ENCODE measurements around the gene ANKRD53.

The ANKRD53 gene

DNA sequence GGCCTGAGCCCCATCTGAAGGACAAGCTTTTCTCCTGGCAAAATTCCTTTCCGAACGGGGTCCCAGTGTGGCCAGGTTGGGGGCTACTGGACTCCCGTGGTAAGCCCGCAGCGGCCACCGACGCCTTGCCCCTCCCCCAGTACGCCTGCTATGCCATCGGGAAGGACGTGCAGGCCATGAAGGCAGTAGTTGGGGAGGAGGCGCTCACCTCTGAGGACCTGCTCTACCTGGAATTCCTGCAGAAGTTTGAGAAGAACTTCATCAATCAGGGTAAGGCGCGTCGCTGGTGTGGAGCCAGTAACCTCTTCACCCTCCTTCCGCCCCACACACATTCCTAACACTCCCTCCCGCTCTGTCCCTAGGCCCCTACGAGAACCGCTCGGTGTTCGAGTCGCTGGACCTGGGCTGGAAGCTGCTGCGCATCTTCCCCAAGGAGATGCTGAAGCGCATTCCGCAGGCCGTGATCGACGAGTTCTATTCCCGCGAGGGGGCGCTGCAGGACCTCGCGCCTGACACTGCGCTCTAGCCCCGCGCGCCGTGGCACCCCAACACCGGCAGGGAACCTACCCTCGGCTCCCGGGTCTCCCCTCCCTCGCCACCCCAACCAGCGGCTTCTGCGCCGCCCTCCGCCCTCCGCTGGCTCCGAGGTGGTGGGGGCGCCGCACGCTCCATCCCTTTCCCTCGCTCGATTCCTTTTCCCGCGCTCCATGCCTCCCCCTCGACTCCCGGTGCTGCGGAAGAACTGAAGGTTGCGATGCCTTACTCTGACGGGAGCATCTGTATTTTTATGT lies 13.6 kb upstream of the ANKRD53 start:
- TF ChIP-seq FOXP2 (optimal IDR thresholded peaks at IDR 0.05; ENCODE audit: borderline replicate concordance, extremely low read depth, extremely low read length, insufficient read depth) (no peak), TAF1 (IDR thresholded peaks at IDR 0.05; ENCODE audit: borderline replicate concordance, insufficient read depth, low read length) (no peak), REST (IDR thresholded peaks at IDR 0.05; ENCODE audit: insufficient read depth in 1 of 2, low read depth in 2 of 2, low read length in 2 of 2) (no peak), POLR2AphosphoS5 (IDR thresholded peaks at IDR 0.05; ENCODE audit: low read depth, low read length) (no peak), SIN3A (IDR thresholded peaks at IDR 0.05; ENCODE audit: borderline replicate concordance, insufficient read depth, low read length) (no peak)

GRCh38 chr2:70965506-70965905 lies 12.9 kb upstream of the ANKRD53 start:
- TF ChIP-seq TAF1 (IDR thresholded peaks at IDR 0.05; ENCODE audit: borderline replicate concordance, insufficient read depth, low read length) (no peak), FOXP2 (optimal IDR thresholded peaks at IDR 0.05; ENCODE audit: borderline replicate concordance, extremely low read depth, extremely low read length, insufficient read depth) (no peak), POLR2AphosphoS5 (IDR thresholded peaks at IDR 0.05; ENCODE audit: low read depth, low read length) (no peak), SIN3A (IDR thresholded peaks at IDR 0.05; ENCODE audit: borderline replicate concordance, insufficient read depth, low read length) (no peak), REST (IDR thresholded peaks at IDR 0.05; ENCODE audit: insufficient read depth in 1 of 2, low read depth in 2 of 2, low read length in 2 of 2) (no peak)

GRCh38 chr2:70966681-70967080 lies 11.7 kb upstream of the ANKRD53 start:
- TF ChIP-seq POLR2AphosphoS5 (IDR thresholded peaks at IDR 0.05; ENCODE audit: low read depth, low read length) = no peak
- TF ChIP-seq SIN3A (IDR thresholded peaks at IDR 0.05; ENCODE audit: borderline replicate concordance, insufficient read depth, low read length) = no peak
- TF ChIP-seq TAF1 (IDR thresholded peaks at IDR 0.05; ENCODE audit: borderline replicate concordance, insufficient read depth, low read length) = no peak
- TF ChIP-seq FOXP2 (optimal IDR thresholded peaks at IDR 0.05; ENCODE audit: borderline replicate concordance, extremely low read depth, extremely low read length, insufficient read depth) = no peak
- TF ChIP-seq REST (IDR thresholded peaks at IDR 0.05; ENCODE audit: insufficient read depth in 1 of 2, low read depth in 2 of 2, low read length in 2 of 2) = no peak

- TF ChIP-seq TAF1 (IDR thresholded peaks at IDR 0.05; ENCODE audit: borderline replicate concordance, insufficient read depth, low read length) = no peak
- TF ChIP-seq POLR2AphosphoS5 (IDR thresholded peaks at IDR 0.05; ENCODE audit: low read depth, low read length) = no peak
- TF ChIP-seq SIN3A (IDR thresholded peaks at IDR 0.05; ENCODE audit: borderline replicate concordance, insufficient read depth, low read length) = no peak
- TF ChIP-seq REST (IDR thresholded peaks at IDR 0.05; ENCODE audit: insufficient read depth in 1 of 2, low read depth in 2 of 2, low read length in 2 of 2) = no peak
- no peak for TF ChIP-seq FOXP2 (optimal IDR thresholded peaks at IDR 0.05; ENCODE audit: borderline replicate concordance, extremely low read depth, extremely low read length, insufficient read depth)
Observed at GRCh38 chr2:70967189-70967588, 11.2 kb upstream of the ANKRD53 start.

Measured in PFSK-1 (cell line).